ENCODE data around the gene ARHGAP8. TPM values are rescaled to one million over a fixed set of nuclear protein-coding genes. Genes with fewer than 3 reads are reported as not detected.

Gene ARHGAP8
- total RNA-seq, 1 donor from 2014 or later = 2.8 TPM

DNA sequence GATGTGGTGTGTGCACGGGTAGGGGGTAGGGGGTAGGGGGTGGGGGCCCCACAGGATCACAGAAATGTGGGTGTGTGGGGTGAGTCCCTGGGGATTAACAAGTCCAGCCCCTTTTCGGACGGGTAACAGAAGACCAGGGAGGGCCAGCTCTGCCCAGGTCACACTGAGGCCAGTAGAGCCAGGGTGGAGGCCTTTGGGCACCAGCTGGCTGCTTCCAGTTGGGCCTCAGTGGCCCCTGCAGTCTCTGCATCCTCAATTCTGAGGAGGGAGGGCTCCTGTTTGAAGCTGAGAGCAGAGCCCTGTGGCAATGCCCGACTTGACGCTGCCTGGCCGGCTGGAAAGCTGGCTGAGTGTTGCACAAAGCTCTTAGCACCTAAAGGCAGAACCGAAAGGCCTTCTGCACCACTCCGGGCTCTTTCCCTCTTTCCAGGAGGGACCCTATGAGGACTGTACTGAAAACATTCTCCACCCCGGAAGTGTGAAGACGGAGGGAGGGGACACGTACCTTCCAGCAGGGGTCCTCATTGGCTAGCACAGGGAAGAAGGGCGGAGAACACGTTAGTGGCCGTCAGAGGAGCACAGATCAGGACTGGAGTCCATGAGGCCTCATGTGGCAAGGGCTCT is 137.0 kb downstream of the ARHGAP8 start:
- no peaks in the 10 kb centered on the region for H3K9me3 ChIP-seq (ENCODE audit: insufficient read depth, low read depth, low read length)
- H3K9me3 Mint-ChIP-seq (ENCODE audit: unreplicated experiment) = no peaks in the 10 kb centered on the region
- no peaks in the 10 kb centered on the region for H3K27me3 ChIP-seq (ENCODE audit: insufficient read depth, low read length)
- peaks cover 4% of the 10 kb centered on the region for H3K27me3 Mint-ChIP-seq (ENCODE audit: low read depth, unreplicated experiment)
- H4K20me1 ChIP-seq (ENCODE audit: insufficient read depth, low read length) = no peaks in the 10 kb centered on the region
- no peak for FAIRE-seq
- H2AFZ ChIP-seq (ENCODE audit: low read depth, low read length) = no peak overlapping the region
- H3K79me2 ChIP-seq (ENCODE audit: insufficient read depth, low read length) = no peaks in the 10 kb centered on the region
- no peaks in the 10 kb centered on the region for H3K4me1 Mint-ChIP-seq (ENCODE audit: low read depth, unreplicated experiment)
- H3K36me3 Mint-ChIP-seq (ENCODE audit: low read depth, unreplicated experiment) = peaks cover 3% of the 10 kb centered on the region
- no peak for DNase-seq (ENCODE audit: low read depth)
- no peaks in the 10 kb centered on the region for H3K4me1 ChIP-seq (ENCODE audit: insufficient read depth, low read length)
- no peak overlapping the region for H3K4me2 ChIP-seq (ENCODE audit: low read length)
- no peak overlapping the region for H3K27ac Mint-ChIP-seq (ENCODE audit: unreplicated experiment)
- no peak overlapping the region for H3K4me3 ChIP-seq (ENCODE audit: insufficient read depth, low read depth, low read length)
- H3K4me3 Mint-ChIP-seq (ENCODE audit: unreplicated experiment) = no peak overlapping the region
- H3K36me3 ChIP-seq (ENCODE audit: insufficient read depth, low read length) = no peaks in the 10 kb centered on the region
- TF ChIP-seq EZH2 (IDR thresholded peaks at IDR 0.05; ENCODE audit: insufficient read depth, low read length) = no peak
- TF ChIP-seq, protein P1, sequence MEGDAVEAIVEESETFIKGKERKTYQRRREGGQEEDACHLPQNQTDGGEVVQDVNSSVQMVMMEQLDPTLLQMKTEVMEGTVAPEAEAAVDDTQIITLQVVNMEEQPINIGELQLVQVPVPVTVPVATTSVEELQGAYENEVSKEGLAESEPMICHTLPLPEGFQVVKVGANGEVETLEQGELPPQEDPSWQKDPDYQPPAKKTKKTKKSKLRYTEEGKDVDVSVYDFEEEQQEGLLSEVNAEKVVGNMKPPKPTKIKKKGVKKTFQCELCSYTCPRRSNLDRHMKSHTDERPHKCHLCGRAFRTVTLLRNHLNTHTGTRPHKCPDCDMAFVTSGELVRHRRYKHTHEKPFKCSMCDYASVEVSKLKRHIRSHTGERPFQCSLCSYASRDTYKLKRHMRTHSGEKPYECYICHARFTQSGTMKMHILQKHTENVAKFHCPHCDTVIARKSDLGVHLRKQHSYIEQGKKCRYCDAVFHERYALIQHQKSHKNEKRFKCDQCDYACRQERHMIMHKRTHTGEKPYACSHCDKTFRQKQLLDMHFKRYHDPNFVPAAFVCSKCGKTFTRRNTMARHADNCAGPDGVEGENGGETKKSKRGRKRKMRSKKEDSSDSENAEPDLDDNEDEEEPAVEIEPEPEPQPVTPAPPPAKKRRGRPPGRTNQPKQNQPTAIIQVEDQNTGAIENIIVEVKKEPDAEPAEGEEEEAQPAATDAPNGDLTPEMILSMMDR (IDR thresholded peaks at IDR 0.05; ENCODE audit: insufficient read depth, low read depth, low read length) = no peak
- no peak overlapping the region for H3K27ac ChIP-seq (ENCODE audit: low read depth, low read length)
- no peak overlapping the region for H3K9ac ChIP-seq (ENCODE audit: low read length)

GRCh38 chr22:44890416-44891292 is 138.3 kb downstream of the ARHGAP8 start:
- no peak overlapping the region for H3K4me2 ChIP-seq (ENCODE audit: low read length)
- H3K9ac ChIP-seq (ENCODE audit: low read length) = no peak overlapping the region
- no peaks in the 10 kb centered on the region for H3K79me2 ChIP-seq (ENCODE audit: insufficient read depth, low read length)
- H4K20me1 ChIP-seq (ENCODE audit: insufficient read depth, low read length) = no peaks in the 10 kb centered on the region
- no peaks in the 10 kb centered on the region for H3K9me3 Mint-ChIP-seq (ENCODE audit: unreplicated experiment)
- H3K27me3 ChIP-seq (ENCODE audit: insufficient read depth, low read length) = no peaks in the 10 kb centered on the region
- H3K27ac Mint-ChIP-seq (ENCODE audit: unreplicated experiment) = no peak overlapping the region
- H3K4me3 Mint-ChIP-seq (ENCODE audit: unreplicated experiment) = no peak overlapping the region
- no peak overlapping the region for H2AFZ ChIP-seq (ENCODE audit: low read depth, low read length)
- H3K4me1 Mint-ChIP-seq (ENCODE audit: low read depth, unreplicated experiment) = no peaks in the 10 kb centered on the region
- no peak overlapping the region for H3K4me3 ChIP-seq (ENCODE audit: insufficient read depth, low read depth, low read length)
- no peak for FAIRE-seq
- peaks cover 3% of the 10 kb centered on the region for H3K36me3 Mint-ChIP-seq (ENCODE audit: low read depth, unreplicated experiment)
- TF ChIP-seq EZH2 (IDR thresholded peaks at IDR 0.05; ENCODE audit: insufficient read depth, low read length) = no peak
- TF ChIP-seq, protein P1 (IDR thresholded peaks at IDR 0.05; ENCODE audit: insufficient read depth, low read depth, low read length) = no peak
- H3K27ac ChIP-seq (ENCODE audit: low read depth, low read length) = no peak overlapping the region
- DNase-seq (ENCODE audit: low read depth) = no peak
- H3K4me1 ChIP-seq (ENCODE audit: insufficient read depth, low read length) = no peaks in the 10 kb centered on the region
- peaks cover 4% of the 10 kb centered on the region for H3K27me3 Mint-ChIP-seq (ENCODE audit: low read depth, unreplicated experiment)
- no peaks in the 10 kb centered on the region for H3K36me3 ChIP-seq (ENCODE audit: insufficient read depth, low read length)
- no peaks in the 10 kb centered on the region for H3K9me3 ChIP-seq (ENCODE audit: insufficient read depth, low read depth, low read length)
